ENCODE results near the gene DOLPP1. TPM values are rescaled to one million over a fixed set of nuclear protein-coding genes. Genes with fewer than 3 reads are reported as not detected.

The DOLPP1 gene
- total and polyA plus RNA-seq, 4 donors = 7.0 to 17.6 (median 10.0) TPM

- no peaks in the 10 kb centered on the region for H3K27me3 ChIP-seq (ENCODE audit: control insufficient read depth in 3 of 3, insufficient read depth in 3 of 3, low read length in 2 of 3)
- H3K4me3 ChIP-seq = no peak overlapping the region
- no peak for TF ChIP-seq CTCF (IDR thresholded peaks at IDR 0.05; ENCODE audit: control extremely low read depth, extremely low read depth)
- H3K9me3 ChIP-seq (ENCODE audit: control insufficient read depth in 4 of 4, insufficient read depth in 3 of 4, low read length in 3 of 4) = no peaks in the 10 kb centered on the region
- H3K4me1 ChIP-seq (ENCODE audit: control insufficient read depth in 5 of 5, insufficient read depth in 5 of 5, low read length in 5 of 5) = peaks cover 0 to 7% (median 5%) of the 10 kb centered on the region in 5 donors
- no peaks in the 10 kb centered on the region for H3K36me3 ChIP-seq (ENCODE audit: control insufficient read depth in 4 of 4, insufficient read depth in 4 of 4, low read length in 4 of 4)
- no peak for DNase-seq
- ATAC-seq (ENCODE audit: insufficient read depth, low FRiP score) = no peak
- no peak overlapping the region for H3K27ac ChIP-seq (ENCODE audit: low read depth in 1 of 2, low read length in 1 of 2)
- WGBS, 2 donors = 66 to 87% methylated on average over 17 of the region's 17 CpGs
- no peak overlapping the region for H3K9ac ChIP-seq (ENCODE audit: insufficient read depth in 1 of 2, low read length in 2 of 2)
Measured at GRCh38 chr9:129113645-129114304, 32.9 kb downstream of the DOLPP1 start.

GRCh38 chr9:129118799-129119198 lies 37.9 kb downstream of the DOLPP1 start:
- H3K27ac ChIP-seq (ENCODE audit: low read depth in 1 of 2, low read length in 1 of 2) = no peak overlapping the region
- H3K27me3 ChIP-seq (ENCODE audit: control insufficient read depth in 3 of 3, insufficient read depth in 3 of 3, low read length in 2 of 3) = no peaks in the 10 kb centered on the region
- no peak overlapping the region for H3K4me3 ChIP-seq
- TF ChIP-seq CTCF (IDR thresholded peaks at IDR 0.05; ENCODE audit: control extremely low read depth, extremely low read depth) = no peak
- no peaks in the 10 kb centered on the region for H3K9me3 ChIP-seq (ENCODE audit: control insufficient read depth in 4 of 4, insufficient read depth in 3 of 4, low read length in 3 of 4)
- H3K4me1 ChIP-seq (ENCODE audit: control insufficient read depth in 5 of 5, insufficient read depth in 5 of 5, low read length in 5 of 5) = peaks cover 0 to 8% (median 0%) of the 10 kb centered on the region in 5 donors
- DNase-seq = no peak
- no peak overlapping the region for H3K9ac ChIP-seq (ENCODE audit: insufficient read depth in 1 of 2, low read length in 2 of 2)
- ATAC-seq (ENCODE audit: insufficient read depth, low FRiP score) = no peak
- 69 to 78% methylated on average over 4 of the region's 4 CpGs for WGBS, 2 donors
- peaks cover 5 to 23% (median 5%) of the 10 kb centered on the region in 4 donors for H3K36me3 ChIP-seq (ENCODE audit: control insufficient read depth in 4 of 4, insufficient read depth in 4 of 4, low read length in 4 of 4)

- Histone ChIP-seq H3K9ac (ENCODE audit: insufficient read depth in 1 of 2, low read length in 2 of 2) (no peak overlapping the region), H3K36me3 (ENCODE audit: control insufficient read depth in 4 of 4, insufficient read depth in 4 of 4, low read length in 4 of 4) (peaks cover 8 to 33% (median 14%) of the 10 kb centered on the region in 4 donors), H3K27ac (ENCODE audit: low read depth in 1 of 2, low read length in 1 of 2) (no peak overlapping the region), H3K4me1 (ENCODE audit: control insufficient read depth in 5 of 5, insufficient read depth in 5 of 5, low read length in 5 of 5) (peaks cover 0 to 8% (median 0%) of the 10 kb centered on the region in 5 donors), H3K9me3 (ENCODE audit: control insufficient read depth in 4 of 4, insufficient read depth in 3 of 4, low read length in 3 of 4) (no peaks in the 10 kb centered on the region), H3K27me3 (ENCODE audit: control insufficient read depth in 3 of 3, insufficient read depth in 3 of 3, low read length in 2 of 3) (no peaks in the 10 kb centered on the region), H3K4me3 (no peak overlapping the region)
- ATAC-seq (ENCODE audit: insufficient read depth, low FRiP score) = no peak
- peak; percentile 39 to 78 (median 72) for DNase-seq
- 65 to 76% methylated on average over 3 of the region's 3 CpGs for WGBS, 2 donors
- TF ChIP-seq CTCF (IDR thresholded peaks at IDR 0.05; ENCODE audit: control extremely low read depth, extremely low read depth) = no peak
Measured at GRCh38 chr9:129121483-129121882, 40.6 kb downstream of the DOLPP1 start.
